Endothelial cell of umbilical vein (primary cell): ENCODE measurements around the gene OR5A2.

ENCODE experiments used
- EZH2 ChIP-seq: IDR thresholded peaks from 2 replicates; pipeline ENCODE4 v1.6.1; 2012; ENCODE audit warnings: borderline replicate concordance, low read depth, mild to moderate bottlenecking, moderate library complexity, low read length, inconsistent platforms; ENCODE audit not compliant: severe bottlenecking
- FOS ChIP-seq: IDR thresholded peaks from 2 replicates; pipeline ENCODE4 v1.6.1; 2011; ENCODE audit warnings: mild to moderate bottlenecking, low read length, moderate library complexity, borderline replicate concordance; ENCODE audit not compliant: insufficient read depth
- GATA2 ChIP-seq: IDR thresholded peaks from 2 replicates; pipeline ENCODE4 v1.7.0; 2011; ENCODE audit warnings: low read depth, mild to moderate bottlenecking, moderate library complexity, mixed read lengths, low read length; ENCODE audit not compliant: insufficient read length, insufficient read depth
- JUN ChIP-seq: IDR thresholded peaks from 2 replicates; pipeline ENCODE4 v1.6.1; 2011; ENCODE audit warnings: borderline replicate concordance, low read depth; ENCODE audit not compliant: insufficient read length, insufficient read depth
- MYC ChIP-seq: IDR thresholded peaks from one replicate; pipeline ENCODE4 v1.6.1; 2011; ENCODE audit warnings: mild to moderate bottlenecking, low read depth, low read length
- POLR2A ChIP-seq: IDR thresholded peaks from 2 replicates; pipeline ENCODE4 v1.6.1; 2012; ENCODE audit warnings: low read depth, mild to moderate bottlenecking, control low read depth, low read length
- POLR2AphosphoS5 ChIP-seq: IDR thresholded peaks from 2 replicates; pipeline ENCODE4 v1.6.1; 2012; ENCODE audit warnings: low read depth, mild to moderate bottlenecking, control low read depth, low read length, moderate library complexity; ENCODE audit not compliant: insufficient read depth
- TF ChIP-seq, protein P1 (sequence below): IDR thresholded peaks from 2 replicates; pipeline ENCODE4 v1.6.1; 2011; ENCODE audit not compliant: insufficient read depth, insufficient read length
- TF ChIP-seq, protein P2 (sequence below), 2 donors: IDR thresholded peaks; 1 replicate in 1 of 2; 2 replicates in 1 of 2; pipeline ENCODE4 v1.5.1; 2011; ENCODE audit warnings: low read length in 2 of 2, mild to moderate bottlenecking in 2 of 2, moderate library complexity in 2 of 2, control low read depth in 1 of 2, inconsistent platforms in 1 of 2, low read depth in 1 of 2; ENCODE audit not compliant: insufficient read depth in 1 of 2; ENCODE audit errors: extremely low read depth in 1 of 2

DNA sequence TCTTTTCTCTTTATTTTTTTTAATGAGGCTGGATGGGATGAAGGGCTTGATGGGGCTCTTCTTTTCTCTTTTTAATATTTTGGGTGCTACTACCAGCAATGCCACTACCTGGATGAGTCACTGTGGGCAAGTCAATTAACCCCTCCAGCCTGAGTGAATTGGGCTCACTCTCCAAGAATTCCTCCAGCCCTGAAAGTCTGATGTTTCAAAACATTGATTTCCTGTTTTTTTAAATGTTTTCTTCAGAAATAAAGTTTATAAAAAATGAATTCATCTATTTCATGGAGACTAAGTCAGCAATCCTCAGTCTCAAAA is 812 bp upstream of the OR5A2 start:
- TF ChIP-seq, protein P1, sequence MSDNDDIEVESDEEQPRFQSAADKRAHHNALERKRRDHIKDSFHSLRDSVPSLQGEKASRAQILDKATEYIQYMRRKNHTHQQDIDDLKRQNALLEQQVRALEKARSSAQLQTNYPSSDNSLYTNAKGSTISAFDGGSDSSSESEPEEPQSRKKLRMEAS, result no peak
- TF ChIP-seq POLR2A (no peak), EZH2 (no peak), FOS (no peak), JUN (no peak), POLR2AphosphoS5 (no peak), GATA2 (no peak), MYC (no peak)
- TF ChIP-seq, protein P2, sequence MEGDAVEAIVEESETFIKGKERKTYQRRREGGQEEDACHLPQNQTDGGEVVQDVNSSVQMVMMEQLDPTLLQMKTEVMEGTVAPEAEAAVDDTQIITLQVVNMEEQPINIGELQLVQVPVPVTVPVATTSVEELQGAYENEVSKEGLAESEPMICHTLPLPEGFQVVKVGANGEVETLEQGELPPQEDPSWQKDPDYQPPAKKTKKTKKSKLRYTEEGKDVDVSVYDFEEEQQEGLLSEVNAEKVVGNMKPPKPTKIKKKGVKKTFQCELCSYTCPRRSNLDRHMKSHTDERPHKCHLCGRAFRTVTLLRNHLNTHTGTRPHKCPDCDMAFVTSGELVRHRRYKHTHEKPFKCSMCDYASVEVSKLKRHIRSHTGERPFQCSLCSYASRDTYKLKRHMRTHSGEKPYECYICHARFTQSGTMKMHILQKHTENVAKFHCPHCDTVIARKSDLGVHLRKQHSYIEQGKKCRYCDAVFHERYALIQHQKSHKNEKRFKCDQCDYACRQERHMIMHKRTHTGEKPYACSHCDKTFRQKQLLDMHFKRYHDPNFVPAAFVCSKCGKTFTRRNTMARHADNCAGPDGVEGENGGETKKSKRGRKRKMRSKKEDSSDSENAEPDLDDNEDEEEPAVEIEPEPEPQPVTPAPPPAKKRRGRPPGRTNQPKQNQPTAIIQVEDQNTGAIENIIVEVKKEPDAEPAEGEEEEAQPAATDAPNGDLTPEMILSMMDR (IDR thresholded peaks at IDR 0.05; ENCODE audit: extremely low read depth in 1 of 2, insufficient read depth in 1 of 2, low read depth in 1 of 2, low read length in 2 of 2), result no peak
